GM04504 (cell line): ENCODE data around the gene LAMP5.
A peak's percentile ranks its signal among the peaks of the same experiment; 100 is the strongest.

ENCODE experiments used
- DNase-seq: peaks from one replicate; pipeline ENCODE4 v3.0.0-alpha.2; 2012; ENCODE audit warnings: low read depth

The LAMP5 gene

GRCh38 chr20:9514461-9515213 lies at the start of gene LAMP5:
Gene LAMP5, plus strand, starts transcription at chr20:9514590. Its CDS starts 263 bp downstream, at chr20:9514853.
- no peak for DNase-seq

- DNase-seq = no peak
Measured at GRCh38 chr20:9467995-9468394, 46.4 kb upstream of the LAMP5 start.

GRCh38 chr20:9474835-9475415 lies 39.5 kb upstream of the LAMP5 start:
- no peak for DNase-seq

- no peak for DNase-seq
Measured at GRCh38 chr20:9475456-9475855, 38.9 kb upstream of the LAMP5 start.

GRCh38 chr20:9476174-9476573 lies 38.2 kb upstream of the LAMP5 start:
- no peak for DNase-seq

- no peak for DNase-seq
Measured at GRCh38 chr20:9476637-9477036, 37.8 kb upstream of the LAMP5 start.

GRCh38 chr20:9478771-9479170 lies 35.6 kb upstream of the LAMP5 start:
- DNase-seq = no peak

- no peak for DNase-seq
Measured at GRCh38 chr20:9480066-9480465, 34.3 kb upstream of the LAMP5 start.

- no peak for DNase-seq
Measured at GRCh38 chr20:9482180-9482579, 32.2 kb upstream of the LAMP5 start.

GRCh38 chr20:9483131-9483530 lies 31.3 kb upstream of the LAMP5 start:
- DNase-seq = no peak

GRCh38 chr20:9485614-9486340 lies 28.6 kb upstream of the LAMP5 start:
- no peak for DNase-seq

GRCh38 chr20:9487231-9487630 lies 27.2 kb upstream of the LAMP5 start:
- no peak for DNase-seq

- no peak for DNase-seq
Measured at GRCh38 chr20:9488063-9488462, 26.3 kb upstream of the LAMP5 start.

GRCh38 chr20:9490161-9490560 lies 24.2 kb upstream of the LAMP5 start:
- peak; percentile 10 for DNase-seq

- DNase-seq = no peak
Measured at GRCh38 chr20:9490631-9491030, 23.8 kb upstream of the LAMP5 start.

GRCh38 chr20:9491324-9491723 lies 23.1 kb upstream of the LAMP5 start:
- DNase-seq = no peak

- no peak for DNase-seq
Measured at GRCh38 chr20:9492067-9492466, 22.3 kb upstream of the LAMP5 start.

GRCh38 chr20:9493803-9494202 lies 20.6 kb upstream of the LAMP5 start:
- DNase-seq = no peak

GRCh38 chr20:9495701-9496100 lies 18.7 kb upstream of the LAMP5 start:
- no peak for DNase-seq

GRCh38 chr20:9496155-9496554 lies 18.2 kb upstream of the LAMP5 start:
- DNase-seq = no peak

GRCh38 chr20:9498322-9498721 lies 16.1 kb upstream of the LAMP5 start:
- no peak for DNase-seq

GRCh38 chr20:9499126-9499899 lies 15.1 kb upstream of the LAMP5 start:
- DNase-seq = no peak
